H1 (cell line): Measurements from ENCODE around the gene ADAMTSL2. TPM values are rescaled to one million over a fixed set of nuclear protein-coding genes. Genes with fewer than 3 reads are reported as not detected.

ENCODE experiments used
- ASH2L ChIP-seq: fragments of 200-600, 300-600 bp; sonication (generic); IDR thresholded peaks from one replicate; pipeline ENCODE4 v1.7.1; 2017; ENCODE audit warnings: low read length
- EP300 ChIP-seq, 2 experiments: IDR thresholded peaks; 1 replicate in 1 of 2; 2 replicates in 1 of 2; pipeline ENCODE4 v1.6.1; 2011 to 2012; ENCODE audit warnings: low read depth in 2 of 2, low read length in 2 of 2, mild to moderate bottlenecking in 2 of 2, borderline replicate concordance in 1 of 2, inconsistent platforms in 1 of 2, moderate library complexity in 1 of 2
- EZH2 ChIP-seq: fragments of 200-600 bp; sonication (generic); IDR thresholded peaks from 2 replicates; pipeline ENCODE4 v1.7.1; 2012; ENCODE audit warnings: low read depth, mild to moderate bottlenecking, moderate library complexity, low read length, inconsistent platforms; ENCODE audit not compliant: severe bottlenecking
- polyA plus RNA-seq, 7 experiments: library from polyadenylated mRNA; depleted of rRNA in 3 of 7; stranded (reverse) in 5 of 7; unstranded in 2 of 7; fragments of >200 nt in 5 of 7; fragments of 200-250 nt in 2 of 7; gene quantifications; 1 replicate in 5 of 7; 2 replicates in 1 of 7; 4 replicates in 1 of 7; pipeline versions ENCODE4 v1.2.1 to v1.2.3, GENCODE V29; 2011 to 2013; ENCODE audit warnings: missing spikeins in 2 of 7, mixed read lengths in 2 of 7
- total RNA-seq: library from RNA; stranded (reverse); fragmentation: NEBNext Ultra II Directional; extraction: Animal tissue kit (Norgen Biotek cat#: 25700); gene quantifications from 2 replicates; pipeline ENCODE4 v1.2.1, GENCODE V29; 2021

Gene ADAMTSL2
- total and polyA plus RNA-seq, 2 of the 8 experiments (the other 6 are each of a cell fraction or from before 2014, with no cell fraction given) = 0.74 to 0.76 TPM

GRCh38 chr9:133538176-133538575, 3.7 kb downstream of the ADAMTSL2 start (continued):
- no peak for TF ChIP-seq ASH2L
- TF ChIP-seq EP300 (IDR thresholded peaks at IDR 0.05; ENCODE audit: borderline replicate concordance in 1 of 2, low read depth in 2 of 2, low read length in 2 of 2) = no peak
- no peak for TF ChIP-seq EZH2
